DMS 273 (cell line): Measurements from ENCODE around the gene COL4A2.
"Not testable (repeated sequence)": the region's sequence is repeated elsewhere in the genome, so short reads cannot be mapped to it uniquely, and the experiment has no call there.

Source experiments
- DNase-seq: peaks from one replicate; lab custom pipeline; 2025; ENCODE audit not compliant: unreplicated experiment; lab: John Stamatoyannopoulos, UW

COL4A2 gene

GRCh38 chr13:110321573-110321972, 14.5 kb downstream of the COL4A2 start:
- not testable (repeated sequence) for DNase-seq

- DNase-seq = no peak
These were observed 15.2 kb downstream of the COL4A2 start for GRCh38 chr13:110322126-110322827.

DNA sequence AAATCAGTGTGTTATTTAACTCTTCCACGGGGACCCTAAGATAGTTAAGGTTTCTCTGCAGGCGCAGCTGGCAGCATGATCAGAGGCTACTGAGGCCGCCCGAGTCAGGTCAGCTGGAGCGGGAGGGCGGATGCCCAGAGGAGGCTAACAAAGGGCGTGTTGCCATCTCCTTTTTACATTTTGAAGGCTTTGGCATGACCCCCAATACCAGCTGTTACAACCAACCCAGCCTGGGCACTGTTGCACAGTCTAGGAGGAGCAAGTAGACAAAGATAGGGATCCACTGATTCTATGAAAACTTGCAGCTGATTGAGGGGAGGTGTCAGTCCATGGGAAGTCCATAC, 15.7 kb downstream of the COL4A2 start:
- DNase-seq = no peak

GRCh38 chr13:110323172-110323891, 16.2 kb downstream of the COL4A2 start:
- peak; percentile 44 for DNase-seq

GRCh38 chr13:110324026-110324749, 17.1 kb downstream of the COL4A2 start:
- no peak for DNase-seq

DNA sequence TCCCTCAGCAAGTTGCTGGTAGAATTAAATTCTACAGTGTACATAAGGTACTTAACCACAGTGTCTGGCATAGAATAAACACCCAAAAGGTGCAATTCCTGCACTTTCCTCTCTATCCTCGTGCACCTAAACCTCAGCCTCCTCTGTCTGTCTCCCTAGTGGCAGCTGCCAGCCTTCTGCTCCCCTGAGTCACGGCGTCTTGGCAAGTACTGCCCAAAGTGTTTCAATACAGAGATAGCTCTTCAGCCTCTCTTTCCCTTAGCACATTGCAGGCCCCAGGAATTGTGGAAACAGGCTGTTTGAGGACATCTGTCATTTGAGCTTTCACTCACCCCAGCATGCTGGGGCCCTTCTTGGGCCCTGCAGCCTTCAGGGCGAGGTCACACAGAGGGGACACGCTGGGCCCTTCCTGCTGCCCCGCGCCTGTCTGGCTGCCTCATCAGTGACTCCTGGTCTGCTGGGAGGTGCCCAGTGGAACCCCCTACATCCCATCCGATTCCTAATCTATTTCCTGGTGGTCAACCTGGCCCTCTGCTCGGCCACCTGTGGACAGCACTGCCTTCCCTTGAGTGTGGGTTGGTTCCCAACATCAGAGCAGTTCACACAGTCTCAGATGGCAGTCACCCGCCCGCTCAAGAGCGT, 19.3 kb downstream of the COL4A2 start:
- peak; percentile 4 for DNase-seq

DNA sequence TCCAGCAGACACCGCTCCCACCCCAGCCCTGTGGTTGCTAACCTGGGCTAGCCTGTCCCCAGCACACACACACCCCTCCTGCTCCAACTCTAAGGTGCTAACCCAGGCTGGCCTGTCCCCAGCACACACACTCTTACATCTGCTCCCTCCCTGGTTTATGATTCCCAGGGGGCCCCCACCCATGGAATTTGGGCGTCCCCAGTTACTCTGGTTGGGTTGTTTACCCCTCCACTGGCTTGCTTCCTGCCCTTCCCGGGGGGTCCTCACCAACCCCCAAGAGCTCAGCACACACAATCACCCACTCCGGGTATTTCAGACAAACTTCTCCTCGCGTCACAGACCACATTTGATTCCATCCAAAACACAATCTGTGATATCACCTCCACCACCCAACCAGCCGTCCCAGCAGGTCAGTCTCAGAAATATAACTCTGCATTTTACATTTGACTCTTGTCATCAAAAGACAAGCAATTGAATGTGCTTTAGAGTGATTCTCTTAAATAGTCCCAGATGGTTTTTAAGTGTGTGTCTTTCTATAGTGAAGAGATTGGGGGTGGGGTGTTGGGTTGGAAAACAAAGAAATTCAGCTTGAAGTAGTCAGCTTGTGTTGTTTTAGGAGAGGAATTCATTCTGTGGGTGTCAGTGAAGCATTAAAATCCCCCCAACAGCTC, 20.1 kb downstream of the COL4A2 start:
- DNase-seq = no peak

GRCh38 chr13:110328573-110328972, 21.5 kb downstream of the COL4A2 start:
- no peak for DNase-seq

GRCh38 chr13:110329258-110329657, 22.2 kb downstream of the COL4A2 start:
- DNase-seq = no peak

DNA sequence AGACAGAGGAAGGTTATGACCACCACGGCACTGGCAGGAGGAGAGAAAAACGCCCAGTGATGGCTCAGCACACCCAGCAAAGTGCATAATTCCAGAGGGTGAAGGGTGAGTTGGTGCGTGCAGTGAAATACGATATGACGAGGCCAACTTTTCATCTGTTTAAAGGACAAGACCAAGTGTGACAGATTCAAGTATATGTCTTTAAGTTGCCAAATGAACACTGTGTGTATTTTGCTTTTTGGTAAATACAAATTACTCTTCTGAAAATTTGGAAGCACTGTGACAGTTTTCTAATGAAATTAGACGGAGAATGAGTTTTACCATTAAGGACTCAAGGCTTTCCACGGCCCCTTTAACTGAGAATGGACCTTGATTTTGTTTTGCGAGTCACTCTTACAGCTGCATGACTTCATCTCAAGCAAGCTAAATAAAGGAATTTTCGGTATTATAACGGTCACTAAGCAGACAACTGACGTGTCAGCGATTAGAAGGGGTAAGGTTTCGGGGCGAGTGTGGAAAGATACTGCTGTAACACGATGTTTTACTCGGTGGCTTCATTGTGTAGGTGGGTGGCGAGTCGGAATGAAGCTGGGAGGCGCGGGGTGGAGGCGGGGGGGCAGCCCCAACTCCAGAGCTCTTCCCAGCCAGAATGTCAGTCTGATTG, 22.8 kb downstream of the COL4A2 start:
- no peak for DNase-seq

- DNase-seq = no peak
These were observed 23.5 kb downstream of the COL4A2 start for GRCh38 chr13:110330491-110331011.

GRCh38 chr13:110331362-110331761, 24.3 kb downstream of the COL4A2 start:
- no peak for DNase-seq

GRCh38 chr13:110332750-110333149, 25.7 kb downstream of the COL4A2 start:
- DNase-seq = no peak

GRCh38 chr13:110333837-110334236, 26.8 kb downstream of the COL4A2 start:
- no peak for DNase-seq

DNA sequence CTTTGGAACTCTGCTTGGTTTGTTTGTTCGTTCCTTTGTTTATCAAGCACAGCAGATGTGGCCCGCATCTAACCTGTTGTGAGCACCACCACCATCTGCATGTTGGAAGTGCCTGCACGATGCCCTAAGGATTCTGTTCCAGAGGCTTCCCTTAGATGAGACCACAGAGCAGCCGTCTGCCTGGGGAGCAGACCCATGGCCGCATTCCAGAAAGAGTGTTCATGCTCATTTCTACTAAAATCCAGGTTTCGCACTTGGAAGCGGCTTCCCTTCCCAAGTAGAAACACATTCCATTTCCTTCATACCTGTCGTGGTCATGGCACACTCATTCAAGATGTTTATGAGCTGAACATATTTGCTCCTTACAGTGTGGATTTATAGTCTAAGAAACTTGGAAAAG, 27.2 kb downstream of the COL4A2 start:
- no peak for DNase-seq

GRCh38 chr13:110334841-110335490, 27.9 kb downstream of the COL4A2 start:
- DNase-seq = no peak

GRCh38 chr13:110336108-110336507, 29.0 kb downstream of the COL4A2 start:
- DNase-seq = no peak

- no peak for DNase-seq
These were observed 29.6 kb downstream of the COL4A2 start for GRCh38 chr13:110336681-110337080.

DNA sequence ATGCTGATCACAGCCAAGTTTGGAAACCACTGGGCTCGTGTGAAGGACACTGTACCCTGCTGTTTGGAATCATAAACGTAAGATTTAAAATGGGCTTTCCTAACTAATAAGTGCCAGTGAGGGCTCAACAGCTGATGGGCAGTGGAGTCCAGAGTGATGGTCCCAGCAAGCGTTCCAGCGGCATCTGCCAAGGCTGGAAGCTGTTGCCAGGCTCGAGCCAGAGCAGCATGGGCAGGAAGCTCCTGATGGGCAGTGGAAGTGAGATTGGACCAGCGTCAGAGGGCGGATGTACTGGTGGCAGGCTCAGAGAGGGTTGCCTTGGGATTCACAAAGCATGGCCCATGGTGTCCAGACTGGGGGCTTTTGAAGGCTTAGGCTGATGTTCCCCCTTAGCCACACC, 30.2 kb downstream of the COL4A2 start:
- no peak for DNase-seq
